Activated T-cell treated with anti-CD3 and anti-CD28 coated beads for 48 hours (primary cell): ENCODE results near the gene SLC35F3.

Experiments
- DNase-seq: peaks from one replicate; pipeline ENCODE4 v3.0.0-alpha.2; 2020; ENCODE audit warnings: low read depth

Gene SLC35F3

DNA sequence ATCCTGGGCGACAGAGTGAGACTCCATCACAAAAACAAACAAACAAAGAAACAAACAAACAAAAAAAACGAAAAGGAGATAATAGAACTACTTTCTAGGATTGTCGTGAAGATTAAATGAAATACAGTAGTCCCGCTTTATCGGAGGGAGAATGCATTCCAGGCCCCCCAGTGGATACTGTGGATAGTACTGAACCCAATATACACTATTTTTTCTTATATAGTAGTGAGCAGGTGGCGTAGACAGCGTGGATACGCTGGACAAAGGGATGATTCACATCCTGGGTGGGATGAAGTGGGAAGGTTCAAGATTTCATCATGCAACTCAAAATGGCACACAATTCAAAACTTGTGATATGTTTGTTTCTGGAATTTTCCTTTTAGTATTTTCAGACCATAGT, 8.0 kb downstream of the SLC35F3 start:
- no peak for DNase-seq

DNA sequence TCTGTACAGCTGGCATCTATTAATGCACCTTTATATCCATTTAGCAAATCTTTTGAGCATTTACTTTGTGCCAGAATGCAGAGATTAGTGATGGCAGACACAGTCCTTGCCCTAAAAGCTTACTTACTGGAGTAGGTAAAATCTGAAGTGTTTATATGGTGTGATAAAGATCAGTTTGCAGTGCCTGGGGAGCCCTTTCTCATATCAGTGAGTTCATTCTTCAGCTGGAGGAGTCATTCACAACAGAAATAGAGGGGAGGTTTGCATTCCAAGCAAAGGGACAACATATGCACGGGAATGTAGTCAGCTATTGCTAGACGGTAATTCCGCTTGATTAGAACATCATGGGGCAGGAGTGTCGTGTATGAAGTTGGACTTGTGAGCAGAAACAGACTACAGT, 8.4 kb downstream of the SLC35F3 start:
- no peak for DNase-seq

DNA sequence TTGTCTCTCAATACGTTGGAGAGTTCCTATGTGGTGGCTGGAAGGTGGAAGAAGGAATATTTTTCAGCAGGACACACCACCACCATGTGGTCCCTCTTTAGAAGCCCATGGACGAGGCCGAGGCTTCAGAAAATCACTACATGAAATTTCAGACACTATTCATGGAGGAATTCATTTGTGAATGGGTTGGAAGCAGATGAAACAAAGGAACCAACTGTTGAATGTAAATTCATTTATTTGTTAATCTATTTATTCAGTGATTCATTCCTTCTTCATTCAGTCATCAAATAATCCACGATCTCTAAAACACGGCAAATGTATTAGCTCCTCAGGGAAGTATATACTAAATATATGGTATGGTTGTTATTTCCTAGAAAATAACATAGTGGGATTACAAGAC, 12.2 kb downstream of the SLC35F3 start:
- DNase-seq: no peak

DNA sequence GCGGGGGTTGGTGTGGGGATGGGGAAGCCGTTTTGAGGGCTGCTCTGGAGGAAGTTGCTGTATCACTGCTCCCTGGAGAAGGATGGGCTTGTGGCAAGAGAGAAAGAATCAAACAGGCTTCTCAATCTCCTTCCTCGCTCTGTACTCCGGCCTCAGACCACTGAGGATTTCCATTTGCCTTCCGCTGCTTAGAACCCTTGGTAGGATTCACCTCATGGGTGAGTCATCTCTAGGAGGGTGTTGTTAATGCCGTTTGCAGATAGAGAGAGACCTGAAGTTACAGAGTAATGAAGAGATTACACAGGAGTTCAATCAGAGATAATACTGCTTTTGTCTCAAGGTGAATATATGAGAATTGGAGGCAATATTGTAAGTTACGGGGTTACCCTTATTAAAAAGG, 15.3 kb downstream of the SLC35F3 start:
- no peak for DNase-seq

DNA sequence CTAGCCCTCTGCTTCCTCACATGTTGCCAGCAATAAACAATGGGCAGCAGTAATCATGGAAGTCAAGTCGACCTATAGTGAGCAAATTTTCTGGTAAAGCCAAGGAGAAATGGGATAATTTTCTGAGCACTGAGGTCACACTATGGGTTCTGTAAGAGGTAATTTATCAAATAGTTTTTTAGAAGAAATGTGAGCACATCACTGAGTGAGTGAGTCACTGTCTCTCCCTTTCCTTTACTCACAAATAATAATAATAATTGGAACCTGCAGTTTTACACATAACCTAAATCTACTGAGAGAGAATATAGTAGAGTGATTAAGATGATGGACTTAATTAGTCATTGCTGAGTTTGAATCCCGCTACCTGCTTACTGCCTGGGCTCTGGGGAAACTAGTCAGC, 23.6 kb downstream of the SLC35F3 start:
- no peak for DNase-seq

DNA sequence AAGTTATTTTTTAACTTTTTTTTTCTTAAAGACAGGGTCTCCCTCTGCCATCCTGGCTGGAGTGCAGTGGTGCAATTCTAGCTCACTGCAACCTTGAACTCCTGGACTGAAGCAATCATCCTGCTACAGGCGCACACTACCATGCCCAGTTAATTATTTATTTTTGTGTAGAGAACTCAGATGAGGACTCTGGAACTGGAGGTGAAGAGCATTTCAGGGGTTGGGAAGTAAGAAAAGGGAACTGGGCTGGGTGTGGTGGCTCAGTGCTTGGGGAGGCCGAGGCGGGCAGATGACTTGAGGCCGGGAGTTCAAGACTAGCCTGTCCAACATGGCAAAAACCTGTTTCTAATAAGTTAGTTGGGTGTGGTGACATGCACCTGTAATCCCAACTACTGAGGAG, 28.9 kb downstream of the SLC35F3 start:
- no peak for DNase-seq

DNA sequence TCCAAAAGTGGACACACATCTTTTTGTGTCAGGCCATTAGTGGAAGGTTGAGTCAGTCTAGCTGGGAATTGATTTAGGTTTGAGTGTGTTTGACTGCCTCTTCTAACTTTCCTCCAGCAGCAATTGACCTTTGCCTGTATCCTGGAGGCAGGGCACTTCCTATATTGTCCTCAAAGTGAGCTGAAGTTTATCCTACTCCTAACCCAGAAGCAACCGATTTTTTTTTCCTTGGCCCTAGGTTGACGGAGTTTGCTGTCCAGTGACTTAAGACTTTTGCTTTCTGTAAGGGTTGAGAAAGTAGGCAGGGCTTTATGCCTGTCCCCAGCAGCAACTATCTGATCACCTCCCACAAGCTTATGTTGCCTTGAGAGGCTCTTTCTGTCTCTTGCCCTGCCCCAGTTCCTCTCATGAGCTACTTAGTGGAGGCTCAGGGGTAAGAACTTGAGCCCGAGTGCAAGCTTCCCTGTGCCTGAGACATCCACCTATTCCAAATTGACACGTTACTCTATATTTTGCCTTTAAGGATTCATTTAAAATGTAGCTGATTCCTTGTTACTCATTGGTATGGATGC, 30.9 kb downstream of the SLC35F3 start:
- no peak for DNase-seq

DNA sequence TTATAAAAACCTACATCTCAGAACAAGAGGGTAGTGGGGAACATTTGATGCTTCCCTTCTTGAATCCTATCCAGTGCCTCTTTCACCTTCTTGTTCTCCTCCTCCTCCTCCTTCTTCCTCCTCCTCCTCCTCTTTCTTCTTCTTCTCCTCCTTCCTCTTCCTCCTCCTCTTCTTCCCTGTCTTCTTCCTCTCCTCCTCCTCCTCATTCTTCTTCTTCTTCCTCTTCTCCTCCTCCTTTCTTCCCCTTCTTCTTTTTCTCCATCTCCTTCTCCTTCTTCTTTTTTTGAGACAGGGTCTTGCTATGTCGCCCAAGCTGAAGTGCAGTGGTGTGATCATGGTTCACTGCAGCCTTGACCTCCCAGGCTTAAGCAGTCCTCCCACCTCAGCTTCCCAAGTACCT, 31.9 kb downstream of the SLC35F3 start:
- DNase-seq: no peak

DNA sequence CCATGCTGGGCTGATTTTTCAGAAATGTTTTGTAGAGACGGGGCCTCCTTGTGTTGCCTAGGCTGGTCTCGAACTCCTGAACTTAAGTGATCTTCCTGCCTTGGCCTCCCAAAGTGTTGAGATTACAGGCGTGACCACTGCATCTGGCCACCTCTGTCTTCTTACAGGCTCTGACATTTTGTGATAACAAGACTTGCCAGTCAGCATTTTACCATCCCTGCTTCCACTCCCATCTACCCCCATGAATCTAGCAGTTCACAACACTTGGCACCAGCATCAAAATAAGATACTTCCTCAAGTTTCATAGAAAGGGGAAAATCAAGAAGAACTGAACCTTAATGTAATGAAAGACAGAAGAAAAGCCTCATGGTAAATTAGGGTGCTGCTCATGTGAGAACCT, 32.4 kb downstream of the SLC35F3 start:
- no peak for DNase-seq

DNA sequence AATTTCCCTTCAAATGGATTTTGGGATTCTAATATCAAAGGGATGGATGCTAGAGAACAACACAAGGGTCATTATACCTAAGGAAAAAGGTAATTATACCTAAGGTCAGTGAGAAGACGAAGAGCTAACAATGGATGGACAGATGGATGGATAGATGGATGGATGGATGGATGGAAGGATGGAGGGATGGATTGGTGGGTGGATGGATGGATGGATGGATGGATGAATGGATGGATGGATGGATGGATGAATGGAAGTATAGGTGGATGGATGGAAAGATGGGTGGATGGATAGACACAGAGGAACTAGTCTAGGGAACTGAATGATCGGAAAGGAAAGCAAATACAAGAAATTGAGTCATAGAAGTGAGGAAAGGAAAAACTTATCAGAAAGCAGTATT, 34.0 kb downstream of the SLC35F3 start:
- no peak for DNase-seq

DNA sequence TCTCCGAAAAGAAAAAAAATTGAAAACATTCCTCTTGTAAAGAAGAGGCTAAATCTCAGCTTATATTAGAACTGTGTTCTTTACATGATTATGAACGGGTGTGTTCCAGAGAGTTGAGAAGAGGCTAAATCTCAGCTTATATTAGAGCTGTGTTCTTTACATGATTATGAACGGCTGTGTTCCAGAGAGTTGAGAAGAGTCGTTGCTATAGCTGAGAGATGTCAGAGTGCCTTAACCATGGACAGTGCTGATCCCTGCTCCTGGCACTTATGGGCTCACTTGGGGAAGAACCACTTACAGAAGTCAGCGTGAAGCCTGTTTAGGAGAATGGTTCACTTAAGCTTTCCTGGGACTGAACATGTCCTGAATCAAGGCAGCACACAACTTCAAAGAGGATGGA, 35.0 kb downstream of the SLC35F3 start:
- no peak for DNase-seq

DNA sequence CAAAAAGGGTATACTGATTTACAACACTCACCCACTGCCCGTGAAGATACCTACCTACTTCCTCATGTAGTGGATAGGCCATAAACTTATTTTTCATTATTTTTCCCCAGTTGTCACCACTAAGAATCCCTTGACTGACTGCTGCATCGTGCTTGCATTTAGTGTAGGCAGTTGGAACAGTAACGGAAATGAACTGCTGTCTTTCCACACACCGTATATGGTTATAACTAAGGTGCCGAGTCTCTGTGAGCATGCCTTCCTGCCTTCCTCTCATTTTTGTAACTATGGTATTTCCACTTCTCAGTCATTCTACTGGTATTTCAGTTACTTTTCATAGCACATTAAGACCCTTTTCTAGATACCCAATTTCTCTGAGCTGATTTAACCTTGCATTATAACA, 36.4 kb downstream of the SLC35F3 start:
- no peak for DNase-seq

DNA sequence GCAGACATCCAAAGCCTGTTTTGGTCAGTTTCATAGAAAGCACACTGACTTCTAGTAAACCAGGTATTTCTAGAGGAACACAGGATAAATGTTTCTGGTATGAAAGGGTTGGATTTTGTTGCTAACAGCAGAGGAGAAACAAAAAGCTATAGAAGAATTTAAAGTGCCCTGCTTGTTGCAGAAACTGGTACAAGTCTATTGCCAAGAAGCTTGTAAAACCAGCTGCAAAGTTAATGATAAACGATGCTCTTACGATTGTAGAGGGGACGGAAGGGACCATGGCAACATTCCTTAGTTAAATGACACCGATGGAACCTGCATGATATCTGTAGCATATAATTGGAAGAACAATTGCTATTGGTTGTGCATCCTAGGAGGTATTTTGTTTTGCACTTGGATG, 40.1 kb downstream of the SLC35F3 start:
- DNase-seq: no peak

DNA sequence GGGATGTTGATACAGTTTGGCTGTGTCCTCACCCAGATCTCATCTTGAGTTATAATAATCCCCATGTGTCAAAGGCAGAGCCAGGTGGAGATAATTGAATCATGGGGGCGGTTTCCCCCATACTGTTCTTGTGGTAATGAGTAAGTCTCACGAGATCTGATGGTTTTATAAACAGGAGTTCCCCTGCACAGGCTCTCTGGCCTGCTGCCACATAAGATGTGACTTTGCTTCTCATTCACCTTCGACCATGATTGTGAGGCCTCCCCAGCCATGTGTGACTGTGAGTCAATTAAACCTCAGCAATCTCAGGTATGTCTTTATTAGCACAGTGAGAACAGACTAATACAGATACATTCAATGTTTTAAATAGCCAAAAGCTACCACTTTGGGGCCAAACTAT, 41.1 kb downstream of the SLC35F3 start:
- no peak for DNase-seq

DNA sequence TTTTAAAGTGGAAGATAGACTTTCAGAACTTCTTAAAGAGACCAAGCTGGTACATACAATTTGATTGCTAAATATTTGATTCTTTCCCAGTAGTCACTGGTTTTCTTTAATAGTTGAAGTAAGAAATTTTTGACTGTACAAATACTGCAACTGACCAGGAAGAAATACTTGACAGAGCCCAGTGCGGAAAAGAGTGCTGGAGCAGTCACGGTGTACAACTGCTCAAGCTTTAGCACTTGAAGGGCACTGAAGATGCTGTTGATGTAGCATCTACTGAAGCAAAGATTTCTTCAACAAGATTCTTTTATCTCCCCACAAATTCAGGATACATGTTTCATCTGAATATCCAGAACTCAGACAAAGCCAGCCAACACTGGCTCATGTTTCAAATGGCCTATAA, 41.5 kb downstream of the SLC35F3 start:
- DNase-seq: no peak

DNA sequence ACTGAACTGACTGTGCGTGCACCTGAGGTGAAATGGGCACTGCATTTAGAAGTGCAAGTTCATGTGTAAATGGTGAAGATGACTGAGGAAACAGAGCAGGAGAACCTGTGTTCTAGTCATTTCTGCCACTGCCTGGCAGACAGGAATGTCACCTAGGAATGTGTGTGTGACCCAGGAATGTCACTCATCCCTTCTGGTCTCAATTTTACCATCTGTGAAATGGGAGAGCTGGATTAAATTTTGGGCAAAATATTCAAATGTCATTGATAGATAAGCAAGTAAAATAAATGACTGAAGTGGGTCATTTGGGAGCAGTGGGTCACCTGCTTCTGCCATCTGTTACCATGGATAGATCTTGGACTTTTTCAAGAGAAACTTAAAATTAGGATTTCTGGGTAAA, 42.2 kb downstream of the SLC35F3 start:
- no peak for DNase-seq

DNA sequence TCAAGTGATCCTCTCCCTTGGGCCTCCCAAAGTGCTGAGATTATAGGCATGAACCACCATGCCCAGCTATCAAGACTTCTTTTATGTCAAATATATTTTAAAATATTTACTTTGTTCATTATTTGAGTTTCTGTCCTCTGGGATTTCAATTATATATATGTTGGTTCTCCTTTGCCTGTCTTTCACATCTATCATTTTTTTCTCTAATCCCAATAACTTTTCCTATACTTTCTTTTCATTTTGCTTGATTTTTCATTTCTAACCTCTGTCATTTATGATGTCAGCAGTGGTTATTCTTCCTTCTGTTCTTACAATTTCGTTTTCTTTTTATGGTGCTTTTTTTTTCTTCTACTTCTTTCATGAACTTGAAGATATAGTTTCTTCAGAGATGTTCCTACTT, 47.3 kb downstream of the SLC35F3 start:
- no peak for DNase-seq

DNA sequence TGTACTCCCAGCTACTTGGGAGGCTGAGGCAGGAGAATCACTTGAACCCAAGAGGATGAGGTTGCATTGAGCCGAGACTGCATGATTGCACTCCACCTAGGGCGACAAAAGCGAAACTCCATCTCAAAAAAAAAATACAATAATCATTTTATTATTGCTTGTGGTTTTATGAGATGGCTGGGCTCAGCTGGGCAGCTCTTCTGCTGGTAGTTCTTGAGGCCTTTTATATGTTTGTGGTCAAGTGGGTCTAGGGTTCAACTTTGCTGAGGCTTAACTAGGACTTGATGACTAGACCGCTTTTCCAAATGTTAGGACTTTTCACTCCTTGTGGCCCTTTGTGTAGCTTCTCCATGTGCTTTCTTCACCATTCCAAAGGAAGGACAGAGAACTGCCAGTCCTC, 53.2 kb downstream of the SLC35F3 start:
- no peak for DNase-seq

DNA sequence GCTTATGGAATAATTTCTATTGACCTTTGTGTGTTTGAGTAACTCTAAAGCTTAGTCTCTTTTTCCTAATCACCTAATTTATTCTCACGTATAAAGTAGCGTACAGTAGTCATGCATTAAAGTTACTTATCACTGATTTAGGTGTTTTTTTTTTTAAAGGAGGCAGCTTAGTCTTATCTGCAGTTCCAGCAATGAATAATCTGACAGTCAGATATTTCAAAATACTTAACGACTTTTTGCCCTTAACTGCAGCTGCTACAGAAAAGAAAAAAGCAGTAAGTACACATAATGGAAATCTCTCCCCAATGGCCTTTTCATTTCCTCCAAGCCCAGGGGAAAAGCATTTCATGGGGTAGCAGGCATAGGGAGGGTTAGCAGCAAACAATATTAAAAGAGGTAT, 54.6 kb downstream of the SLC35F3 start:
- DNase-seq: no peak

DNA sequence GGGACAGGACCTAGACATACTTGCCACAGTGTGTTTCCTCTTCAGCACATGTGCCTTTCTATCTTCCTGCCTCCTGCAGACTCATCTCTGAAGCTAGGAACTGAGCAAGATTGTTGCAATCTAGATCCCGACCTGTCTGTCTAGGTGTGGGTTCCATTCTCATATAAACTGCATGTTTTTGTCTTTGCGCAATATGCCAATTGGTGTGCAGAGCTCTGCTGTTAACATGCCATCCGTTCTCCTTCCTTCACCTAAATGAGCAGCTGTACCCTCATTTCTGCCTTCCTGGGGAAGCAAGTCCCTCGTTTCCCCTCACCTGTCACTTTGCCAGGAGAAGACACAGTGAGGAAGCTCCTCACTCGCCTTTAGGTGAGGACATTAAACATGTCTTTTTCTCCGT, 55.5 kb downstream of the SLC35F3 start:
- no peak for DNase-seq

DNA sequence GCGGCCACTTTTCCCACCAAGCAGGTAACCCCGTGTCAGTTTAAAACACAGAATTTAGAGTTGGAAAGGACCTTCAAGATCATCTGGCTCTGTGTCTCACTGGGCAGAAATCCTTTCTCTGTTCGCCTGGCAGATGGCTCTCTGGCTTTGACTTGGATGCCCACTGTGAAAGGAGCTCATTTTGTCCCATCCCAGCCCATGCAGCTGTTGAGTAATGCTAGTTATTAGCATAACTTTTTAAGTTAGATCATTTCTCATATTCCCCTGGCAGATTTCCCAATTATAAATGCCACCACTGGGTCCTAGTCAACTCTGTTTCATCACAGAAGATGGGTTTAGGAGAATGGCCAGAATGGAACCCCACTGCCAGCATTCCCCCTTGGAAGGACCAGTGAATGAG, 55.9 kb downstream of the SLC35F3 start:
- DNase-seq: no peak

DNA sequence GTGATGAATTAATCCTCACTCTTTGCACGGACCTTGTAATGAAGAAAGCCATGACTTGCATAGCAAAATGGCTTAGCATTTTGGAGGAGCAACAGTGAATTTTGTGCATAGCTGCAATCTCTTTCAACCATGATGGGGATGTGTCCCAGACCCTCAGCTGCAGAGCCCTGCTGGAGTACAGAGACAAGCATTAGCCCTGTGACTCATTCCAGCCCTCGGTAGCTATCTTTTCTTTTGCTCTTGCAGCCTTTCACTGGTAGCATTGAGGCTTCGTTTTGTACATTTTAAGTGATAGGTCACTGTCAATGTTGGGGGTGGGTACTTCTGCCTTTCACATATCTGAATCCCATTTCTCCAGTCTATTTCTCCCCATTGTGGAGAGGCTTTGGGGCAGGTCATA, 58.4 kb downstream of the SLC35F3 start:
- no peak for DNase-seq

DNA sequence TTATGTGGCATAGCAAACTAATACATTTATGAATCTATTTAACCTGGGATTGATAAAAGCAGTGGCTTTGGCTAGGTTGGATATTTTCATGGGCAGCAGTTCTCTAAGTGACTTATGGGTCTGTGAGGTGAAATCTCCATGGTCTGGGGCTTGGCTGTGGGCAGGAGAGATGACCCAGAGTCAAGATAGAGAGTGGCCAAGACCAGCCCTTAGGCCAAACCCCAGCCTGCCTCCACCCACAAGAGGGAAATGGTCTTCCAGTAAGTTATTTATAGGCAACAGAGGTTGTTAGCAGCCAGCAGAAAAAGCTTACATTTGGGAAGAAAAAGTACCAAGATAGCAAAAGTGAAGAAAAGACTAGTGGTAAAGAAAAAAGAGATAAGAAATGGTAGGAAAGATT, 61.4 kb downstream of the SLC35F3 start:
- no peak for DNase-seq

DNA sequence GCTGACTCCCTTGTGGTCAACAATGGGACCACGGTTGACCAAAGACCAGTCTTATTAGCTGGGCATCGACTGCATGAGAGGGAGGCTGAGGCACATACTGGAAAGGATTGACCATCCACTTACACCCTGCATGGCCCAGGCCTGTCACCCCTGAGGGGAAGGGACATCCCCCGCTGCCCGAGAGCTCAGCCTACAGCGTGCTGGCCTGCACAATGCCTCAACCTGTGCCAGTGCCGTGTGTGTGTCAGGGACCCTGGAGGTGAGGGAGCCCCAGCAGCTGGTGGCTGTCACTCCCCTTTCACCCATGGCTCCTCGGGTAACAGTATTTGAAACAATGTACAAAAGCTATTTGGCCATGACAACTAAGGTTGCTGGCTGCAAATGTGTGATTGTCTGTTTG, 67.3 kb downstream of the SLC35F3 start:
- no peak for DNase-seq

DNA sequence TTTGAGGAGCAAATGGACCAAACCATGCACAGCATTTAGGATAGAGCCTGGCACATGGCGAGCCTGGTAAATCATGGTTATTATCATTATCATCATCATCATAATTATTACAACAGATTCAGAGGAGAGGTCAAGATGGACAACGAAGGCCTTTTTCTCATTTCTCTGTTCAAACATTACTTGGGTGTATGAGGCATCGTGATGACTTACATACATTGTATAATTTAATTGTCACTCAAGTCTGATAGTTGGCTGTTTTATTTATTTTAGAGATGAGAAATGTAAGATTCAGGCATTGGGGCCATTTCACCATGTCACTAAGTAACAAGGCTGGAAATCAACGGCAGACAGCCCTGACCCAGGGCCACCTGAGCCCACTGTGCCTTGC, 68.1 kb downstream of the SLC35F3 start:
- DNase-seq: no peak
